Testis (tissue), 3 donors: ENCODE results near the gene JAGN1. TPM values are rescaled to one million over a fixed set of nuclear protein-coding genes. Genes with fewer than 3 reads are reported as not detected.
A peak's percentile ranks its signal among the peaks of the same experiment; 100 is the strongest.

ENCODE experiments used
- DNase-seq: peaks from one replicate; pipeline ENCODE4 v3.0.0-alpha.2; 2019
- H3K27ac ChIP-seq, 2 donors: fragments of 200-600 bp; sonication (generic); one replicate each; pipeline ENCODE4 v1.5.1; 2019
- H3K27me3 ChIP-seq: fragments of 200-600 bp; sonication (generic); one replicate; pipeline ENCODE4 v1.5.1; 2019
- H3K36me3 ChIP-seq: fragments of 200-600 bp; sonication (generic); one replicate; pipeline ENCODE4 v1.5.1; 2017; ENCODE audit warnings: low read depth; ENCODE audit errors: missing control alignments
- H3K4me1 ChIP-seq: fragments of 200-600 bp; sonication (generic); one replicate; pipeline ENCODE4 v1.5.1; 2019
- H3K4me3 ChIP-seq, 2 donors: fragments of 200-600 bp; sonication (generic); one replicate each; pipeline ENCODE4 v1.5.1; 2017 to 2019
- H3K9me3 ChIP-seq: fragments of 200-600 bp; sonication (generic); one replicate; pipeline ENCODE4 v1.5.1; 2017
- CTCF ChIP-seq, 3 experiments: fragments of 450-650 bp in 2 of 3; fragments of 200-600 bp in 1 of 3; sonication (generic) in 1 of 3; IDR thresholded peaks; one replicate each; pipeline ENCODE4 v1.5.1; 2016 to 2019; ENCODE audit warnings: antibody characterized with exemption in 3 of 3, mild to moderate bottlenecking in 2 of 3, moderate library complexity in 1 of 3
- POLR2A ChIP-seq: fragments of 450-650 bp; IDR thresholded peaks from one replicate; pipeline ENCODE4 v1.6.1; 2017; ENCODE audit warnings: antibody characterized with exemption, mild to moderate bottlenecking, moderate library complexity
- WGBS, 2 donors: methylation state at CpG; one replicate each; pipeline ENCODE4 v1.1.5; 2018; 5-methylcytosine and 5-hydroxymethylcytosine counted together
- intact Hi-C: fragments of 100-400 bp; cut with DNase I; formaldehyde crosslinking; loops from one replicate; pipeline ENCODE4 v1.15.1; 2023; ENCODE audit warnings: low total_unique reads
- polyA plus RNA-seq: library from polyadenylated mRNA; stranded (reverse); fragments of 350-450 nt; fragmentation: Illumina TruSeq; extraction: RNeasy Lipid Tissue Mini Kit (QIAGEN cat#74804); gene quantifications from one replicate; pipeline ENCODE4 v1.2.3, GENCODE V29; 2014; ENCODE audit warnings: low read depth, low replicate concordance; ENCODE audit not compliant: insufficient read depth
- total RNA-seq, 2 donors: library from RNA; depleted of rRNA; stranded (reverse); fragments of >200 nt; gene quantifications; one replicate each; pipeline ENCODE4 v1.2.3, GENCODE V29; 2016

The JAGN1 gene
- total and polyA plus RNA-seq, 3 donors from 2014 or later = 33.3 to 39.8 (median 36.0) TPM

DNA sequence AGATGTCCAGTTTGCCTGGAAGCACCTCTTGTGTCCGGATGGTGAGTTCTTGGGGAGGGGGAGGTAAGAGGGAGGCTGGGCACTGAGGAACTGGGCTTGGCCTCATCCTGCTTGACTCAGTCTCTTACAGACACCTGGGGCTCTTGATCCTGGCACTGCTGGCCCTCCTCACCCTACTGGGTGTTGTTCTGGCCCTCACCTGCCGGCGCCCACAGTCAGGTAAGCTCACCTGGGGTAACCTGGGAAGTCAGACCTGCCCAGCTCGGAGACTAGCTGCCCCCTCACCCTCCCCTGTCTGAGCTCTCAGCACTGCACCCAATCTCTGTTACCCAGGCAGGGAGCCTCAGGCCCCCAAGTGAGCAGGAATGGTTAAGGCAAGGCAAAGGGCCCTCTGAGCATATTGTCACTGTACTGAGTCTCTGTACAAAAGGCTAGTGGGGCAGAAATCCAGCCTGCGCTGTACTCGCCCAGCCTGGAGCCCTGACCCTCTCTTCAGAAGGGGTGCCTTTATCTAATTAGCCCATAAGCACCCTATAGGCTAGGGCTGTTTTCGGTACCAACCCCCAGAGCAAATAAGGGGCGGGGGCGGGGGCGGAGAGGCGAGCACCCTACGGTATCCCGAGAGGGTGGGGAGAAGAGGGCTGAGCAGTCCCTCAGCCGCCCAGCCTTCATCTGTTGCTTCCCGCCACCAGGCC, 24.3 kb downstream of the JAGN1 start:
- Histone ChIP-seq H3K36me3 (no peaks in the 10 kb centered on the region), H3K9me3 (no peaks in the 10 kb centered on the region), H3K27me3 (no peaks in the 10 kb centered on the region), H3K4me3 (peak overlapping the region; percentile 61 to 64), H3K4me1 (peaks cover 24% of the 10 kb centered on the region), H3K27ac (peak overlapping the region in 1 of 2 donors; percentile 81)
- intact Hi-C loops = no loop called here
- WGBS, 2 donors = 25 to 40% methylated on average over 1 to 15 of the region's 15 CpGs
- DNase-seq = no peak
- no peak for TF ChIP-seq POLR2A
- no peak for TF ChIP-seq CTCF (IDR thresholded peaks at IDR 0.05)

- Histone ChIP-seq H3K27me3 (no peaks in the 10 kb centered on the region), H3K4me3 (peak overlapping the region; percentile 61 to 64), H3K9me3 (no peaks in the 10 kb centered on the region), H3K27ac (peak overlapping the region; percentile 52 to 81), H3K4me1 (peaks cover 24% of the 10 kb centered on the region), H3K36me3 (no peaks in the 10 kb centered on the region)
- intact Hi-C loops = no loop called here
- DNase-seq = peak; percentile 76
- TF ChIP-seq POLR2A (no peak), CTCF (IDR thresholded peaks at IDR 0.05) (peak; percentile 28 to 39 (median 34))
- WGBS, 2 donors = 0 to 2% methylated on average over 11 to 30 of the region's 99 CpGs
Measured at GRCh38 chr3:9915254-9916141, 25.1 kb downstream of the JAGN1 start.

- no peak for DNase-seq
- no peak for TF ChIP-seq POLR2A
- TF ChIP-seq CTCF (IDR thresholded peaks at IDR 0.05) = no peak
- H3K36me3 ChIP-seq = no peaks in the 10 kb centered on the region
- peaks cover 24% of the 10 kb centered on the region for H3K4me1 ChIP-seq
- H3K27me3 ChIP-seq = no peaks in the 10 kb centered on the region
- intact Hi-C loops = no loop called here
- no peaks in the 10 kb centered on the region for H3K9me3 ChIP-seq
- H3K27ac ChIP-seq = peak overlapping the region; percentile 52 to 81
- peak overlapping the region in 1 of 2 donors; percentile 61 for H3K4me3 ChIP-seq
- 35 to 52% methylated on average over 6 to 7 of the region's 7 CpGs for WGBS, 2 donors
Measured at GRCh38 chr3:9916346-9916733, 25.9 kb downstream of the JAGN1 start.

- H3K36me3 ChIP-seq = no peaks in the 10 kb centered on the region
- H3K4me1 ChIP-seq = peaks cover 24% of the 10 kb centered on the region
- peak within 1 kb of the TSS; percentile 52 to 81 for H3K27ac ChIP-seq
- H3K27me3 ChIP-seq = no peaks in the 10 kb centered on the region
- H3K9me3 ChIP-seq = no peaks in the 10 kb centered on the region
- TF ChIP-seq CTCF (IDR thresholded peaks at IDR 0.05) (no peak), POLR2A (no peak)
- DNase-seq = peak; percentile 88
- WGBS, 2 donors = 13 to 42% methylated on average over 10 to 19 of the region's 19 CpGs
- peak within 1 kb of the TSS; percentile 61 to 64 for H3K4me3 ChIP-seq
- intact Hi-C loops = no loop called here
Measured at GRCh38 chr3:9916734-9917680, 26.6 kb downstream of the JAGN1 start, which contains the start of gene IL17RC. TSS of gene IL17RC (plus strand) at chr3:9917098. CDS start at chr3:9917316, 218 bp downstream.
